PFSK-1 (cell line): Measurements from ENCODE around the gene RTN1.

ENCODE experiments used
- FOXP2 ChIP-seq: optimal IDR thresholded peaks from 2 replicates; pipeline ENCODE3; 2011; ENCODE audit warnings: borderline replicate concordance, control low read depth, inconsistent platforms; ENCODE audit not compliant: insufficient read depth; ENCODE audit errors: extremely low read length, extremely low read depth
- POLR2AphosphoS5 ChIP-seq: IDR thresholded peaks from 2 replicates; pipeline ENCODE4 v1.6.1; 2012; ENCODE audit warnings: low read depth, mild to moderate bottlenecking, control low read depth, low read length, moderate library complexity
- REST ChIP-seq, 2 experiments: IDR thresholded peaks; 2 replicates each; pipeline versions ENCODE4 v1.6.1 to v1.8.0; 2011 to 2012; ENCODE audit warnings: low read depth in 2 of 2, low read length in 2 of 2, control low read depth in 1 of 2, inconsistent platforms in 1 of 2, mild to moderate bottlenecking in 1 of 2, moderate library complexity in 1 of 2; ENCODE audit not compliant: insufficient read depth in 1 of 2
- SIN3A ChIP-seq: IDR thresholded peaks from 2 replicates; pipeline ENCODE4 v1.6.1; 2012; ENCODE audit warnings: mild to moderate bottlenecking, low read length, moderate library complexity, borderline replicate concordance; ENCODE audit not compliant: insufficient read depth
- TAF1 ChIP-seq: IDR thresholded peaks from 2 replicates; pipeline ENCODE4 v1.6.1; 2012; ENCODE audit warnings: low read length, control low read depth, borderline replicate concordance; ENCODE audit not compliant: insufficient read depth

The RTN1 gene

GRCh38 chr14:59583755-59584154 is 286.8 kb downstream of the RTN1 start:
- TF ChIP-seq POLR2AphosphoS5 (no peak), TAF1 (no peak), REST (IDR thresholded peaks at IDR 0.05; ENCODE audit: insufficient read depth in 1 of 2, low read depth in 2 of 2, low read length in 2 of 2) (no peak), FOXP2 (no peak), SIN3A (no peak)

GRCh38 chr14:59582845-59583509 is 287.6 kb downstream of the RTN1 start:
- TF ChIP-seq FOXP2 (no peak), SIN3A (no peak), TAF1 (no peak), POLR2AphosphoS5 (no peak), REST (IDR thresholded peaks at IDR 0.05; ENCODE audit: insufficient read depth in 1 of 2, low read depth in 2 of 2, low read length in 2 of 2) (no peak)

- TF ChIP-seq FOXP2 (no peak), SIN3A (no peak), TAF1 (no peak)
Measured at GRCh38 chr14:59582161-59582560, 288.4 kb downstream of the RTN1 start.

- TF ChIP-seq REST (IDR thresholded peaks at IDR 0.05; ENCODE audit: insufficient read depth in 1 of 2, low read depth in 2 of 2, low read length in 2 of 2): no peak
- no peak for TF ChIP-seq FOXP2
- no peak for TF ChIP-seq TAF1
- TF ChIP-seq SIN3A: no peak
- TF ChIP-seq POLR2AphosphoS5: no peak
Measured at GRCh38 chr14:59580911-59581310, 289.7 kb downstream of the RTN1 start.

GRCh38 chr14:59576332-59577294 is 294.0 kb downstream of the RTN1 start, which contains the start of gene CCDC175:
Gene CCDC175, minus strand, starts transcription at chr14:59576812. Its CDS starts 37 bp downstream, at chr14:59576775.
- TF ChIP-seq REST (IDR thresholded peaks at IDR 0.05; ENCODE audit: insufficient read depth in 1 of 2, low read depth in 2 of 2, low read length in 2 of 2) (no peak), FOXP2 (no peak), SIN3A (no peak), POLR2AphosphoS5 (no peak), TAF1 (no peak)
